Activated T-cell treated with anti-CD3 and anti-CD28 coated beads, Interleukin-2, amount 50 U/mL, for 72 hours (primary cell): ENCODE data around the gene TMEM91. TPM values are rescaled to one million over a fixed set of nuclear protein-coding genes. Genes with fewer than 3 reads are reported as not detected.
"Not testable (repeated sequence)": the region's sequence is repeated elsewhere in the genome, so short reads cannot be mapped to it uniquely, and the experiment has no call there.

Experiments used
- ATAC-seq, 2 donors: fragments of 150-1000 bp; cut with Tn5 transposase; replicated peaks in 1 of 2; 2 replicates each; pipeline ENCODE4 v1.10.0; 2021; ENCODE audit warnings: moderate library complexity in 2 of 2, mild to moderate bottlenecking in 1 of 2
- DNase-seq, 2 donors: peaks; one replicate each; pipeline ENCODE4 v3.0.0; 2021 to 2022; ENCODE audit warnings: mixed read lengths in 1 of 2
- H3K27ac Mint-ChIP-seq: one replicate; pipeline ENCODE4 v1.8.0; 2022; ENCODE audit warnings: mild to moderate bottlenecking, moderate library complexity, mixed read lengths
- H3K27me3 Mint-ChIP-seq: one replicate; pipeline ENCODE4 v1.8.0; 2022; ENCODE audit warnings: low read depth, mixed read lengths
- H3K36me3 Mint-ChIP-seq, 2 donors: one replicate each; pipeline ENCODE4 v1.8.0; 2022; ENCODE audit warnings: mixed read lengths in 2 of 2, mild to moderate bottlenecking in 1 of 2; ENCODE audit not compliant: insufficient read depth in 2 of 2
- H3K4me1 Mint-ChIP-seq: one replicate; pipeline ENCODE4 v1.8.0; 2022; ENCODE audit warnings: low read depth, mixed read lengths
- H3K4me3 Mint-ChIP-seq, 2 donors: one replicate each; pipeline ENCODE4 v1.8.0; 2022; ENCODE audit warnings: mild to moderate bottlenecking in 2 of 2, mixed read lengths in 2 of 2, moderate library complexity in 2 of 2
- H3K9me3 Mint-ChIP-seq, 2 donors: one replicate each; pipeline ENCODE4 v1.8.0; 2022; ENCODE audit warnings: mixed read lengths in 2 of 2
- total RNA-seq, 2 donors: library from RNA; stranded (reverse); gene quantifications; one replicate each; pipeline ENCODE4 v1.2.3, GENCODE V29; 2022

TMEM91 gene
- total RNA-seq, 2 donors from 2014 or later: 12.3 to 12.8 TPM

- Mint-ChIP-seq H3K9me3 (no peaks in the 10 kb centered on the region), H3K27me3 (no peaks in the 10 kb centered on the region), H3K36me3 (peaks cover 5 to 33% of the 10 kb centered on the region in 2 donors), H3K4me3 (no peak overlapping the region), H3K27ac (peak overlapping the region; percentile 51), H3K4me1 (peaks cover 27% of the 10 kb centered on the region)
- no peak for DNase-seq
- ATAC-seq: peak in 1 of 2 donors; percentile 13
Observed at GRCh38 chr19:41341669-41342490, 34.5 kb upstream of the TMEM91 start.

GRCh38 chr19:41344162-41344561 is 32.2 kb upstream of the TMEM91 start:
- no peak overlapping the region for H3K27ac Mint-ChIP-seq
- peaks cover 32% of the 10 kb centered on the region for H3K4me1 Mint-ChIP-seq
- H3K36me3 Mint-ChIP-seq: peaks cover 13 to 41% of the 10 kb centered on the region in 2 donors
- H3K9me3 Mint-ChIP-seq: peaks cover 0 to 2% of the 10 kb centered on the region in 2 donors
- no peak for DNase-seq
- no peak for ATAC-seq
- H3K4me3 Mint-ChIP-seq: no peak overlapping the region
- no peaks in the 10 kb centered on the region for H3K27me3 Mint-ChIP-seq

- not testable (repeated sequence) for DNase-seq, H3K9me3 Mint-ChIP-seq, H3K4me3 Mint-ChIP-seq, H3K27ac Mint-ChIP-seq, ATAC-seq, H3K27me3 Mint-ChIP-seq
- H3K36me3 Mint-ChIP-seq: peaks cover 13 to 38% of the 10 kb centered on the region in 2 donors
- peaks cover 56% of the 10 kb centered on the region for H3K4me1 Mint-ChIP-seq
Observed at GRCh38 chr19:41346916-41347315, 29.4 kb upstream of the TMEM91 start.

GRCh38 chr19:41350735-41351338 is 25.5 kb upstream of the TMEM91 start:
- ATAC-seq: peak in 1 of 2 donors; percentile 3
- H3K4me1 Mint-ChIP-seq: peaks cover 66% of the 10 kb centered on the region
- no peak for DNase-seq

GRCh38 chr19:41351339-41352245 is 24.7 kb upstream of the TMEM91 start:
- peaks cover 69% of the 10 kb centered on the region for H3K4me1 Mint-ChIP-seq
- H3K27ac Mint-ChIP-seq: peak overlapping the region; percentile 96
- H3K9me3 Mint-ChIP-seq: peaks cover 0 to 2% of the 10 kb centered on the region in 2 donors
- H3K27me3 Mint-ChIP-seq: no peaks in the 10 kb centered on the region
- H3K4me3 Mint-ChIP-seq: peak overlapping the region; percentile 86 to 97
- DNase-seq (peak; percentile 77 to 87), ATAC-seq (peak; percentile 56 to 58)
- H3K36me3 Mint-ChIP-seq: peaks cover 15 to 30% of the 10 kb centered on the region in 2 donors

More at GRCh38 chr19:41350735-41351338, 25.5 kb upstream of the TMEM91 start:
- H3K27me3 Mint-ChIP-seq: no peaks in the 10 kb centered on the region
- H3K4me3 Mint-ChIP-seq: peak overlapping the region; percentile 86 to 97
- peaks cover 0 to 2% of the 10 kb centered on the region in 2 donors for H3K9me3 Mint-ChIP-seq
- peak overlapping the region; percentile 36 for H3K27ac Mint-ChIP-seq
- H3K36me3 Mint-ChIP-seq: peaks cover 15 to 32% of the 10 kb centered on the region in 2 donors

- peaks cover 72% of the 10 kb centered on the region for H3K4me1 Mint-ChIP-seq
- peak overlapping the region; percentile 96 for H3K27ac Mint-ChIP-seq
- ATAC-seq (no peak), DNase-seq (no peak)
- peak overlapping the region; percentile 86 to 97 for H3K4me3 Mint-ChIP-seq
- no peaks in the 10 kb centered on the region for H3K27me3 Mint-ChIP-seq
- peaks cover 15 to 29% of the 10 kb centered on the region in 2 donors for H3K36me3 Mint-ChIP-seq
- H3K9me3 Mint-ChIP-seq: peaks cover 0 to 2% of the 10 kb centered on the region in 2 donors
Observed at GRCh38 chr19:41352279-41352608, 24.1 kb upstream of the TMEM91 start.

- H3K36me3 Mint-ChIP-seq: peaks cover 15 to 25% of the 10 kb centered on the region in 2 donors
Observed at GRCh38 chr19:41352609-41353465, 23.5 kb upstream of the TMEM91 start.

GRCh38 chr19:41353466-41354342 is 22.6 kb upstream of the TMEM91 start, which contains the start of gene TGFB1:
Gene TGFB1 (minus strand): TSS chr19:41353922. CDS start chr19:41353044, 878 bp downstream.
- ATAC-seq: peak; percentile 58 to 68
- Mint-ChIP-seq H3K4me1 (peaks cover 79% of the 10 kb centered on the region), H3K27me3 (no peaks in the 10 kb centered on the region), H3K27ac (peak within 1 kb of the TSS; percentile 85), H3K9me3 (peaks cover 0 to 2% of the 10 kb centered on the region in 2 donors), H3K36me3 (peaks cover 12 to 19% of the 10 kb centered on the region in 2 donors), H3K4me3 (peak within 1 kb of the TSS; percentile 88 to 97)
- peak; percentile 92 to 94 for DNase-seq

More at GRCh38 chr19:41352609-41353465, 23.5 kb upstream of the TMEM91 start:
- Mint-ChIP-seq H3K27me3 (no peaks in the 10 kb centered on the region), H3K4me3 (peak overlapping the region; percentile 86 to 97), H3K4me1 (peaks cover 78% of the 10 kb centered on the region), H3K27ac (peak overlapping the region; percentile 96), H3K9me3 (peaks cover 0 to 2% of the 10 kb centered on the region in 2 donors)
- ATAC-seq (peak; percentile 32 to 37), DNase-seq (peak; percentile 87 to 89)

- Mint-ChIP-seq H3K4me3 (peak overlapping the region; percentile 80 to 88), H3K36me3 (peaks cover 7 to 14% of the 10 kb centered on the region in 2 donors), H3K27me3 (no peaks in the 10 kb centered on the region), H3K27ac (peak overlapping the region; percentile 85), H3K9me3 (no peaks in the 10 kb centered on the region), H3K4me1 (peaks cover 76% of the 10 kb centered on the region)
- ATAC-seq (no peak), DNase-seq (peak in 1 of 2 donors; percentile 12)
Observed at GRCh38 chr19:41354343-41354953, 21.9 kb upstream of the TMEM91 start.

- Mint-ChIP-seq H3K27ac (peak overlapping the region; percentile 59), H3K4me1 (peaks cover 75% of the 10 kb centered on the region), H3K27me3 (no peaks in the 10 kb centered on the region), H3K9me3 (no peaks in the 10 kb centered on the region), H3K4me3 (peak overlapping the region; percentile 9 to 46), H3K36me3 (peaks cover 7 to 10% of the 10 kb centered on the region in 2 donors)
- ATAC-seq: no peak
- DNase-seq: no peak
Observed at GRCh38 chr19:41355035-41355434, 21.3 kb upstream of the TMEM91 start.

- H3K27ac Mint-ChIP-seq: peak overlapping the region; percentile 59
- DNase-seq (no peak), ATAC-seq (no peak)
- peaks cover 7 to 11% of the 10 kb centered on the region in 2 donors for H3K36me3 Mint-ChIP-seq
- peak overlapping the region; percentile 46 to 74 for H3K4me3 Mint-ChIP-seq
- no peaks in the 10 kb centered on the region for H3K9me3 Mint-ChIP-seq
- H3K27me3 Mint-ChIP-seq: no peaks in the 10 kb centered on the region
- peaks cover 68% of the 10 kb centered on the region for H3K4me1 Mint-ChIP-seq
Observed at GRCh38 chr19:41355802-41356201, 20.5 kb upstream of the TMEM91 start.
